ENCODE measurements around the gene LCLAT1.

Gene LCLAT1

GRCh38 chr2:30541680-30542079 lies 94.6 kb downstream of the LCLAT1 start:
- TF ChIP-seq, protein P1, sequence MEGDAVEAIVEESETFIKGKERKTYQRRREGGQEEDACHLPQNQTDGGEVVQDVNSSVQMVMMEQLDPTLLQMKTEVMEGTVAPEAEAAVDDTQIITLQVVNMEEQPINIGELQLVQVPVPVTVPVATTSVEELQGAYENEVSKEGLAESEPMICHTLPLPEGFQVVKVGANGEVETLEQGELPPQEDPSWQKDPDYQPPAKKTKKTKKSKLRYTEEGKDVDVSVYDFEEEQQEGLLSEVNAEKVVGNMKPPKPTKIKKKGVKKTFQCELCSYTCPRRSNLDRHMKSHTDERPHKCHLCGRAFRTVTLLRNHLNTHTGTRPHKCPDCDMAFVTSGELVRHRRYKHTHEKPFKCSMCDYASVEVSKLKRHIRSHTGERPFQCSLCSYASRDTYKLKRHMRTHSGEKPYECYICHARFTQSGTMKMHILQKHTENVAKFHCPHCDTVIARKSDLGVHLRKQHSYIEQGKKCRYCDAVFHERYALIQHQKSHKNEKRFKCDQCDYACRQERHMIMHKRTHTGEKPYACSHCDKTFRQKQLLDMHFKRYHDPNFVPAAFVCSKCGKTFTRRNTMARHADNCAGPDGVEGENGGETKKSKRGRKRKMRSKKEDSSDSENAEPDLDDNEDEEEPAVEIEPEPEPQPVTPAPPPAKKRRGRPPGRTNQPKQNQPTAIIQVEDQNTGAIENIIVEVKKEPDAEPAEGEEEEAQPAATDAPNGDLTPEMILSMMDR (IDR thresholded peaks at IDR 0.05; ENCODE audit: extremely low read depth, insufficient read depth, missing control alignments): no peak
- no peak for DNase-seq (ENCODE audit: low spot score)
- in situ Hi-C loops (cut with MboI; ENCODE audit: low pct_unique_long_range_greater_than_20kb, low sequenced_read_pairs, unreplicated experiment): no loop called here

DNA sequence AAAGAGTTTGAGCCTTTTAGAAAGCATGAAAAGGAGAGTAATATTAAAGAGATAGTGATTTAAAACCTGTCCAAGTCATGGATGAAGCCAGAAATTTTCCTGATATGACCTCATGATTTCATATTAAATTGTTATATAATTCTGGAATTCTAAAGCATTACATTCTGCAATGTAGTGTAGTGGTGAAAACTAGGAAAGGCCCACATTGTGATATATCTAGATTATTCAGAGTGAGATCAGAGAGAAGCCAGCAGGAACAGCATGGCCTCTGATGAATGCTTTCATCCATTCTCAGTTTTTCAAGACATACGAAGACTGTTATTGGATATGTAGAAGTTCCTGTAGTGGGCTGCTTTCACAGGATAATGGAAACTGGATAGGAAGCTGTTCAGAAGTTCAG lies 98.8 kb downstream of the LCLAT1 start:
- DNase-seq (ENCODE audit: low spot score): no peak
- in situ Hi-C loops (cut with MboI; ENCODE audit: low pct_unique_long_range_greater_than_20kb, low sequenced_read_pairs, unreplicated experiment): no loop called here
- TF ChIP-seq, protein P1 (IDR thresholded peaks at IDR 0.05; ENCODE audit: extremely low read depth, insufficient read depth, missing control alignments): no peak

DNA sequence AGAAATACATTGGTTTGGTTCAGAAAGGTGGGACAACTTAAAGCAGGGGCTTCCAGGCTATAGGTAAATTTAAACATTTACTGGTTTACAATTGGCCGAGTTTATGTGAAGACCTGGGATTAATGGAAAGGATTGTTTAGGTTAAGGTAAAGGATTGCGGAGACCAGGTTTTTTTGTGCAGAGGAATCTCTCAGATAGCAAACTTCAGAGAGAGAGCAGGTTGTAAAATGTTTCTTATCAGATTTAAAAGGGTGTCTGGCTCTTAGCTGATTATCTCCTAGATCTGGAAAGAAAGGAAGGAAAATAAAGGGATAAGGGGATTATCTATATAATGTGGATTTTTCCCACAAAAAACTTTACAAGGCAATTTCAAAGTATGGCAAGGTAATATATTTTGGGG lies 101.3 kb downstream of the LCLAT1 start:
- no peak for DNase-seq (ENCODE audit: low spot score)
- in situ Hi-C loops (cut with MboI; ENCODE audit: low pct_unique_long_range_greater_than_20kb, low sequenced_read_pairs, unreplicated experiment): no loop called here
- TF ChIP-seq, protein P1 (IDR thresholded peaks at IDR 0.05; ENCODE audit: extremely low read depth, insufficient read depth, missing control alignments): no peak

- no peak for DNase-seq (ENCODE audit: low spot score)
- TF ChIP-seq, protein P1 (IDR thresholded peaks at IDR 0.05; ENCODE audit: extremely low read depth, insufficient read depth, missing control alignments): no peak
- in situ Hi-C loops (cut with MboI; ENCODE audit: low pct_unique_long_range_greater_than_20kb, low sequenced_read_pairs, unreplicated experiment): no loop called here
Measured at GRCh38 chr2:30549096-30549495, 102.0 kb downstream of the LCLAT1 start.

DNA sequence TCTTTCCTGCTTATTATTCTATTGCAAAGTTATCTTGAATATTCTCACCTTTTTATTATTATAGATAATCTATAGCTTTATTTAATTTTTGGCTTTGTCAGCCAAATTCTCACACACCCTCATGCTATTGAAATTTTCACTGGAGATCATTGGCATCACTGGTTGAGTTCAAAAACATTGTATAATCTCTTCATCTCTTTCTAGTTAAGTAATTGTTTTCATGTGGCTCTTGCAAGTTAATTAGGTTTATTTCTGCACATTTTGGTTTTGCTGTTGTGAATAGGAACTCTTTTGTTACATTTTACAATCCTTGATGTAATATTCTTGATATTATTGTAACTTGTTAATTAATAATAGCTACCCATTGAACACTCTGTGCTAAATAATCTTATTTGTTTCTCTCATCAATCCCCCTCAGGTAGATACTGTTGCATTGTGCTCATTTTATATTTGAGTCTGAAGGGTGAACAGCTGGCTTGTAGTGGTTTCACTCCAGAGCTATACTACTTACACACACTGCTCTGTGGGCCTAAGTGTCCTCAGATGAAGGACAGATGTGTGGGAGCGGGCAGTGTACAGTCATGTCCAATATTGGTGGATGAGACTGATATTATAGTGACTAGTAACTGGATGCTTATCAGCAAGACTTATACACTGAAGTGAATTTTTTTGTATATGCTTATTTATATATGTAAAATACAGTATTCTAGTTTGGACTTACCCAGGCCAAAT lies 112.7 kb downstream of the LCLAT1 start:
- in situ Hi-C loops (cut with MboI; ENCODE audit: low pct_unique_long_range_greater_than_20kb, low sequenced_read_pairs, unreplicated experiment): no loop called here
- TF ChIP-seq, protein P1 (IDR thresholded peaks at IDR 0.05; ENCODE audit: extremely low read depth, insufficient read depth, missing control alignments): no peak

GRCh38 chr2:30561349-30561748 lies 114.3 kb downstream of the LCLAT1 start:
- TF ChIP-seq, protein P1 (IDR thresholded peaks at IDR 0.05; ENCODE audit: extremely low read depth, insufficient read depth, missing control alignments): no peak
- in situ Hi-C loops (cut with MboI; ENCODE audit: low pct_unique_long_range_greater_than_20kb, low sequenced_read_pairs, unreplicated experiment): no loop called here
- DNase-seq (ENCODE audit: low spot score): no peak

More for the DNA sequence above, 112.7 kb downstream of the LCLAT1 start:
- DNase-seq (ENCODE audit: low spot score): no peak

All from GM13977 (cell line).